ENCODE data around the gene ARHGEF35. TPM values are rescaled to one million over a fixed set of nuclear protein-coding genes. Genes with fewer than 3 reads are reported as not detected.

ARHGEF35 gene
- total and polyA plus RNA-seq, 2 of the 4 experiments (the other 2 are of a cell fraction), result not detected

DNA sequence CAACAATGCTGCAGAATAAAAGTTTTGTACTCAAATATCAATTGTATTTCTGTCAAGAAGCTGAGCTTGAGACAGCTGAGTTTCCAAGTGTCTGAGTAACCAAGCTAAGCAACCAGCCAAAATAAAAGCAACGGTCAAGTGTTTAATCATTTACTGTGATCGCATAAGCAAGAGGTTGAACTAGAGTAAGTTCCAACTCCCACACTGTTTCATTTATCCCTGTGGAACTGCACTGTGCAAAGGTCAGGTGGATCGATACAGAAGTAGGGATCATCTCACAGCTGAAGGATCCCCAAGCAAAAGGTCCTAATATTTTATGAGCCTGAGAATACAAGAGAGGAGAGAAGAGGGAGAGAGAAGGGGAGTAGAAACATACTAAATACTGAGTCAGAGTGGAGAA is 51.2 kb downstream of the ARHGEF35 start:
- no peak for DNase-seq

More for the DNA sequence above, 51.2 kb downstream of the ARHGEF35 start:
- H2BK120ac ChIP-seq (ENCODE audit: low read depth, low read length), result no peak overlapping the region
- H3K4ac ChIP-seq (ENCODE audit: low read depth, low read length), result no peak overlapping the region
- no peak overlapping the region for H2BK15ac ChIP-seq (ENCODE audit: low read depth, low read length)
- H2BK20ac ChIP-seq (ENCODE audit: low read depth, low read length), result no peak overlapping the region
- no peaks in the 10 kb centered on the region for H3K4me1 ChIP-seq (ENCODE audit: control insufficient read depth, insufficient read depth, low read length)
- no TSS peak for BruUV-seq (replicated peaks)
- WGBS, 2 experiments (ENCODE audit: extremely low coverage in 2 of 2, insufficient read length in 1 of 2), result no CpG with 5 or more reads among the region's 3 CpGs
- H3K79me1 ChIP-seq (ENCODE audit: low read depth in 1 of 2, low read length in 2 of 2), result no peaks in the 10 kb centered on the region
- H2AFZ ChIP-seq (replicated peaks; ENCODE audit: low read length, poor library complexity), result no peak overlapping the region
- H3K4me3 ChIP-seq (ENCODE audit: insufficient read depth, low read depth, low read length), result no peak overlapping the region
- no peak overlapping the region for H3K27ac ChIP-seq (ENCODE audit: insufficient read depth, low read length)
- no peak overlapping the region for H4K5ac ChIP-seq (ENCODE audit: low read depth, low read length)
- no peak overlapping the region for H4K8ac ChIP-seq (ENCODE audit: low read depth in 2 of 2, low read length in 2 of 2)
- no peak for ATAC-seq (ENCODE audit: low read depth)
- no peaks in the 10 kb centered on the region for H3K36me3 ChIP-seq (ENCODE audit: control insufficient read depth, insufficient read depth, low read length)
- dilution Hi-C loops (cut with HindIII; ENCODE audit: low sequenced_read_pairs, unreplicated experiment) (no loop called here), in situ Hi-C loops (cut with MboI; ENCODE audit: low sequenced_read_pairs) (no loop called here), intact Hi-C loops (cut with micrococcal nuclease) (no loop called here)
- H3K56ac ChIP-seq (ENCODE audit: extremely low read depth, insufficient read depth, low read length), result no peak overlapping the region
- no peak overlapping the region for H3K4me2 ChIP-seq (ENCODE audit: low read depth, low read length)
- TF ChIP-seq RAD21 (IDR thresholded peaks at IDR 0.05; ENCODE audit: low read length) (no peak), MXI1 (IDR thresholded peaks at IDR 0.05; ENCODE audit: borderline replicate concordance, low read depth, low read length) (no peak), MAFK (IDR thresholded peaks at IDR 0.05; ENCODE audit: low read depth, low read length) (no peak), RFX5 (IDR thresholded peaks at IDR 0.05; ENCODE audit: low read depth, low read length) (no peak), RCOR1 (IDR thresholded peaks at IDR 0.05; ENCODE audit: insufficient replicate concordance, low read length) (no peak), SMC3 (IDR thresholded peaks at IDR 0.05; ENCODE audit: low read depth, low read length) (no peak), FOS (IDR thresholded peaks at IDR 0.05; ENCODE audit: low read depth, low read length) (no peak), MAZ (IDR thresholded peaks at IDR 0.05; ENCODE audit: borderline replicate concordance, low read depth, low read length) (no peak), POLR2A (IDR thresholded peaks at IDR 0.05; ENCODE audit: low read depth, low read length) (no peak), CEBPB (IDR thresholded peaks at IDR 0.05; ENCODE audit: low read depth, low read length) (no peak), NFE2L2 (IDR thresholded peaks at IDR 0.05; ENCODE audit: low read depth, low read length) (no peak), CHD1 (IDR thresholded peaks at IDR 0.05; ENCODE audit: low read depth, low read length) (no peak), BHLHE40 (IDR thresholded peaks at IDR 0.05; ENCODE audit: low read depth, low read length) (no peak)
- TF ChIP-seq, protein P1, sequence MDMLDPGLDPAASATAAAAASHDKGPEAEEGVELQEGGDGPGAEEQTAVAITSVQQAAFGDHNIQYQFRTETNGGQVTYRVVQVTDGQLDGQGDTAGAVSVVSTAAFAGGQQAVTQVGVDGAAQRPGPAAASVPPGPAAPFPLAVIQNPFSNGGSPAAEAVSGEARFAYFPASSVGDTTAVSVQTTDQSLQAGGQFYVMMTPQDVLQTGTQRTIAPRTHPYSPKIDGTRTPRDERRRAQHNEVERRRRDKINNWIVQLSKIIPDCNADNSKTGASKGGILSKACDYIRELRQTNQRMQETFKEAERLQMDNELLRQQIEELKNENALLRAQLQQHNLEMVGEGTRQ (IDR thresholded peaks at IDR 0.05; ENCODE audit: low read depth, low read length), result no peak
- TF ChIP-seq, protein P2, sequence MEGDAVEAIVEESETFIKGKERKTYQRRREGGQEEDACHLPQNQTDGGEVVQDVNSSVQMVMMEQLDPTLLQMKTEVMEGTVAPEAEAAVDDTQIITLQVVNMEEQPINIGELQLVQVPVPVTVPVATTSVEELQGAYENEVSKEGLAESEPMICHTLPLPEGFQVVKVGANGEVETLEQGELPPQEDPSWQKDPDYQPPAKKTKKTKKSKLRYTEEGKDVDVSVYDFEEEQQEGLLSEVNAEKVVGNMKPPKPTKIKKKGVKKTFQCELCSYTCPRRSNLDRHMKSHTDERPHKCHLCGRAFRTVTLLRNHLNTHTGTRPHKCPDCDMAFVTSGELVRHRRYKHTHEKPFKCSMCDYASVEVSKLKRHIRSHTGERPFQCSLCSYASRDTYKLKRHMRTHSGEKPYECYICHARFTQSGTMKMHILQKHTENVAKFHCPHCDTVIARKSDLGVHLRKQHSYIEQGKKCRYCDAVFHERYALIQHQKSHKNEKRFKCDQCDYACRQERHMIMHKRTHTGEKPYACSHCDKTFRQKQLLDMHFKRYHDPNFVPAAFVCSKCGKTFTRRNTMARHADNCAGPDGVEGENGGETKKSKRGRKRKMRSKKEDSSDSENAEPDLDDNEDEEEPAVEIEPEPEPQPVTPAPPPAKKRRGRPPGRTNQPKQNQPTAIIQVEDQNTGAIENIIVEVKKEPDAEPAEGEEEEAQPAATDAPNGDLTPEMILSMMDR (conservative IDR thresholded peaks at IDR 0.05; ENCODE audit: low read depth, low read length), result no peak
- TF ChIP-seq, protein P3, sequence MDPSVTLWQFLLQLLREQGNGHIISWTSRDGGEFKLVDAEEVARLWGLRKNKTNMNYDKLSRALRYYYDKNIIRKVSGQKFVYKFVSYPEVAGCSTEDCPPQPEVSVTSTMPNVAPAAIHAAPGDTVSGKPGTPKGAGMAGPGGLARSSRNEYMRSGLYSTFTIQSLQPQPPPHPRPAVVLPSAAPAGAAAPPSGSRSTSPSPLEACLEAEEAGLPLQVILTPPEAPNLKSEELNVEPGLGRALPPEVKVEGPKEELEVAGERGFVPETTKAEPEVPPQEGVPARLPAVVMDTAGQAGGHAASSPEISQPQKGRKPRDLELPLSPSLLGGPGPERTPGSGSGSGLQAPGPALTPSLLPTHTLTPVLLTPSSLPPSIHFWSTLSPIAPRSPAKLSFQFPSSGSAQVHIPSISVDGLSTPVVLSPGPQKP (IDR thresholded peaks at IDR 0.05; ENCODE audit: borderline replicate concordance, low read depth, low read length), result no peak
- POLR2A ChIA-PET (ENCODE audit: unreplicated experiment), result interaction anchor here (0.6 kb wide), 1 partner anchor 10 kb away, joined by 3 read pairs; no protein-coding TSS in a partner anchor
- CTCF ChIA-PET, result no interaction called here
- H3K9ac ChIP-seq (ENCODE audit: low read depth, low read length), result no peak overlapping the region
- H3K23ac ChIP-seq (ENCODE audit: low read depth, low read length), result no peak overlapping the region
- no peak overlapping the region for H2AK9ac ChIP-seq (replicated peaks; ENCODE audit: low read depth, low read length, poor library complexity)
- H3K9me3 ChIP-seq (ENCODE audit: control insufficient read depth, insufficient read depth, low read length), result peaks cover 7% of the 10 kb centered on the region
- H2AK5ac ChIP-seq (ENCODE audit: low read depth, low read length), result no peak overlapping the region
- H3K14ac ChIP-seq (replicated peaks; ENCODE audit: low read depth, low read length), result no peak overlapping the region
- no peak overlapping the region for H4K91ac ChIP-seq (ENCODE audit: insufficient read depth, low read depth, low read length)
- no peaks in the 10 kb centered on the region for H3K9me1 ChIP-seq (ENCODE audit: insufficient read depth, low read length)
- H3K27me3 ChIP-seq (ENCODE audit: control insufficient read depth, insufficient read depth, low read length), result no peaks in the 10 kb centered on the region
- no peak overlapping the region for H2BK5ac ChIP-seq (ENCODE audit: low read depth, low read length, poor library complexity, severe bottlenecking)
- no peaks in the 10 kb centered on the region for H4K20me1 ChIP-seq (ENCODE audit: insufficient read depth, low read length)
- no peak overlapping the region for H3K18ac ChIP-seq (ENCODE audit: low read depth, low read length)

All from IMR-90 (cell line).